Osteoblast (primary cell): ENCODE data around the gene CXCR5. TPM values are rescaled to one million over a fixed set of nuclear protein-coding genes. Genes with fewer than 3 reads are reported as not detected.

Experiments
- DNase-seq: peaks from one replicate; pipeline ENCODE4 v3.0.0; 2011; ENCODE audit warnings: low spot score, mixed read lengths; ENCODE audit not compliant: insufficient read length; ENCODE audit errors: missing footprints
- H2AFZ ChIP-seq: 2 replicates; pipeline ENCODE4 v1.6.0; 2011; ENCODE audit warnings: mild to moderate bottlenecking, low read length
- H3K27ac ChIP-seq: 2 replicates; pipeline ENCODE4 v1.5.1; 2011; ENCODE audit warnings: mild to moderate bottlenecking, low read depth, low read length, moderate library complexity
- H3K27me3 ChIP-seq: 2 replicates; pipeline ENCODE4 v1.6.0; 2012; ENCODE audit warnings: mild to moderate bottlenecking, control low read depth, inconsistent platforms, low read length, moderate library complexity; ENCODE audit not compliant: insufficient read depth
- H3K36me3 ChIP-seq: 2 replicates; pipeline ENCODE4 v1.5.1; 2011; ENCODE audit warnings: mild to moderate bottlenecking, low read length, control low read depth, moderate library complexity; ENCODE audit not compliant: insufficient read depth
- H3K4me1 ChIP-seq: 2 replicates; pipeline ENCODE4 v1.5.1; 2011; ENCODE audit warnings: mild to moderate bottlenecking, low read length, control low read depth, moderate library complexity; ENCODE audit not compliant: insufficient read depth
- H3K4me2 ChIP-seq: 2 replicates; pipeline ENCODE4 v1.6.0; 2011; ENCODE audit warnings: mild to moderate bottlenecking, low read length; ENCODE audit not compliant: insufficient read depth
- H3K4me3 ChIP-seq: fragments of 200-600 bp; sonication (generic); 3 replicates; pipeline ENCODE4 v1.5.1; 2012; ENCODE audit warnings: mild to moderate bottlenecking, low read length, inconsistent platforms; ENCODE audit not compliant: insufficient read depth
- H3K79me2 ChIP-seq: 2 replicates; pipeline ENCODE4 v1.6.0; 2012; ENCODE audit warnings: mild to moderate bottlenecking, low read length, control low read depth, inconsistent platforms; ENCODE audit not compliant: insufficient read depth
- H3K9me3 ChIP-seq: 2 replicates; pipeline ENCODE4 v1.5.1; 2011; ENCODE audit warnings: low read depth, low read length, control low read depth
- H4K20me1 ChIP-seq: 2 replicates; pipeline ENCODE4 v1.6.0; 2012; ENCODE audit warnings: mild to moderate bottlenecking, low read length, control low read depth; ENCODE audit not compliant: insufficient read depth
- CTCF ChIP-seq: IDR thresholded peaks from 2 replicates; pipeline ENCODE4 v1.5.1; 2011; ENCODE audit warnings: mild to moderate bottlenecking, low read depth, low read length, moderate library complexity; ENCODE audit errors: extremely low read depth
- total RNA-seq: library from RNA; depleted of rRNA; stranded (reverse); fragments of >200 nt; gene quantifications from 2 replicates; pipeline ENCODE4 v1.2.3, GENCODE V29; 2012

Gene CXCR5
- total RNA-seq, 1 donor = not detected

- Histone ChIP-seq H3K4me3 (no peak overlapping the region), H2AFZ (no peak overlapping the region), H3K4me2 (no peak overlapping the region), H3K27me3 (no peaks in the 10 kb centered on the region), H3K27ac (no peak overlapping the region), H3K9me3 (no peaks in the 10 kb centered on the region), H3K4me1 (peaks cover 6% of the 10 kb centered on the region), H3K36me3 (no peaks in the 10 kb centered on the region), H3K79me2 (no peaks in the 10 kb centered on the region), H4K20me1 (no peaks in the 10 kb centered on the region)
- DNase-seq = no peak
- TF ChIP-seq CTCF = no peak
These were observed 40.1 kb upstream of the CXCR5 start for GRCh38 chr11:118843565-118843964.

GRCh38 chr11:118845369-118845768, 38.3 kb upstream of the CXCR5 start:
- H3K4me3 ChIP-seq = no peak overlapping the region
- no peak overlapping the region for H3K27ac ChIP-seq
- H3K4me2 ChIP-seq = no peak overlapping the region
- no peaks in the 10 kb centered on the region for H3K27me3 ChIP-seq
- no peaks in the 10 kb centered on the region for H3K79me2 ChIP-seq
- H4K20me1 ChIP-seq = no peaks in the 10 kb centered on the region
- no peaks in the 10 kb centered on the region for H3K9me3 ChIP-seq
- TF ChIP-seq CTCF = no peak
- H3K4me1 ChIP-seq = peaks cover 6% of the 10 kb centered on the region
- H2AFZ ChIP-seq = peak overlapping the region; percentile 2
- H3K36me3 ChIP-seq = no peaks in the 10 kb centered on the region
- peak; percentile 82 for DNase-seq

- H3K27me3 ChIP-seq = no peaks in the 10 kb centered on the region
- DNase-seq = no peak
- TF ChIP-seq CTCF = no peak
- no peaks in the 10 kb centered on the region for H3K36me3 ChIP-seq
- no peaks in the 10 kb centered on the region for H4K20me1 ChIP-seq
- no peak overlapping the region for H3K27ac ChIP-seq
- H2AFZ ChIP-seq = no peak overlapping the region
- H3K79me2 ChIP-seq = no peaks in the 10 kb centered on the region
- H3K9me3 ChIP-seq = no peaks in the 10 kb centered on the region
- no peak overlapping the region for H3K4me2 ChIP-seq
- peaks cover 6% of the 10 kb centered on the region for H3K4me1 ChIP-seq
- no peak overlapping the region for H3K4me3 ChIP-seq
These were observed 37.3 kb upstream of the CXCR5 start for GRCh38 chr11:118846181-118846935.

- no peak for DNase-seq
- no peak overlapping the region for H3K4me2 ChIP-seq
- H3K9me3 ChIP-seq = no peaks in the 10 kb centered on the region
- no peak overlapping the region for H3K4me3 ChIP-seq
- no peaks in the 10 kb centered on the region for H3K27me3 ChIP-seq
- H4K20me1 ChIP-seq = no peaks in the 10 kb centered on the region
- no peaks in the 10 kb centered on the region for H3K79me2 ChIP-seq
- H3K27ac ChIP-seq = no peak overlapping the region
- H3K4me1 ChIP-seq = peaks cover 6% of the 10 kb centered on the region
- no peak for TF ChIP-seq CTCF
- H2AFZ ChIP-seq = no peak overlapping the region
- H3K36me3 ChIP-seq = no peaks in the 10 kb centered on the region
These were observed 33.9 kb upstream of the CXCR5 start for GRCh38 chr11:118849825-118850224.
